GM19238 (cell line): ENCODE results near the gene KCTD12.
"Not testable (repeated sequence)": the region's sequence is repeated elsewhere in the genome, so short reads cannot be mapped to it uniquely, and the experiment has no call there.

ENCODE experiments used
- DNase-seq: peaks from one replicate; pipeline ENCODE4 v3.0.0; 2011; ENCODE audit warnings: low spot score; ENCODE audit not compliant: insufficient read length

KCTD12 gene

GRCh38 chr13:76886292-76887075, at the start of gene KCTD12:
TSS of gene KCTD12 (minus strand) at chr13:76886405. CDS start at chr13:76886148, 257 bp downstream.
- DNase-seq, result peak; percentile 61

DNA sequence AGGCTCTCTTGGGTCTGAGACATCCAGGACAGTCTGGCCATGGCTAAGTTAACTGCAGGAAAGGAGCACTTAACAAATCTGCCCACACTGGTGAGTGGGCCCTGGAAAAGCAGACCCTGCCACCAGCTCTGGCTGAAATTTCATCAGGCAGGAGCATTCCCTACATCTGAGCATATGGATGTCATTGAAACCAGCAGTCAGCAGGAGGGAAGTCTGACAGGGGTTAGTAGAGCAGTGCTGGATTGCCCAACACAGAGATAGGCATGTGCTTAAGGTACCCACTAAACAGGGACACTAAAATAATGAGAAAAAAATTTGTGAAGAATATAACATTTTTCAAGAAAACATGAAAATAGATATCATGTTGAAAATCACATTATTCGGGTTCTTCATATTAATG, 48.5 kb upstream of the KCTD12 start:
- DNase-seq, result no peak

GRCh38 chr13:76932076-76932475, 45.9 kb upstream of the KCTD12 start:
- no peak for DNase-seq

GRCh38 chr13:76929851-76930374, 43.7 kb upstream of the KCTD12 start:
- no peak for DNase-seq

GRCh38 chr13:76929320-76929719, 43.1 kb upstream of the KCTD12 start:
- DNase-seq, result no peak

- no peak for DNase-seq
Measured at GRCh38 chr13:76928456-76928855, 42.3 kb upstream of the KCTD12 start.

GRCh38 chr13:76927955-76928354, 41.8 kb upstream of the KCTD12 start:
- DNase-seq, result no peak

- no peak for DNase-seq
Measured at GRCh38 chr13:76925115-76925514, 38.9 kb upstream of the KCTD12 start.

- no peak for DNase-seq
Measured at GRCh38 chr13:76921516-76921915, 35.3 kb upstream of the KCTD12 start.

DNA sequence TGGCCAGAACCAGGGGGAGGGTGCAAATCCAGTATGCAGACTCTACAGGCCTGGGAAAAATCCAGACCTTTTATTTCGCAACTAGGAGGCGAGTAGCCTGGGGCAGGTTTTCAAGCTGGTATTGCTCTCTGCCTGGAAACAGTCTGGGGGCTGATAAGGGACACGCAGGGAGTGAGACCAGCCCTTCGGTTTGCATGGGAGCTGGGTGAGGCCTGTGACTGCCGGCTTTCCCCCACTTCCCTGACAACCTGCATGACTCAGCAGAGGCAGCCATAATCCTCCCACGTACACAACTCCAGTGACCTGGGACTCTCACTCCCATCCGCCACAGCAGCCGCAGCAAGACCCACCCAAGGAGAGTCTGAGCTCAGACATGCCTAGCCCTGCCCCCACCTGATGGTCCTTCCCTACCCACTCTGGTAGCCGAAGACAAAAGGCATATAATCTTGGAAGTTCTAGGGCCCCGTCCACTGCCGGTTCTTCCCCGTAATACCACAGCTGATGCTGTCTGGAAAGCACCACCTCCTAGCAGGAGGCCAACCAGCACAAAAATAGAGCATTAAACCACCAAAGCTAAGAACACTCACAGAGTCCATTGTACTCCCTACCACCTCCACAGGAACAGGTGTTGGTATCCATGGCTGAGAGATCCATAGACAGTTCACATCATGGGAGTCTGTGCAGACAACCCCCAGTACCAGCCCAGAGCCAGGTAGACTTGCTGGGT, 31.7 kb upstream of the KCTD12 start:
- DNase-seq, result not testable (repeated sequence)

DNA sequence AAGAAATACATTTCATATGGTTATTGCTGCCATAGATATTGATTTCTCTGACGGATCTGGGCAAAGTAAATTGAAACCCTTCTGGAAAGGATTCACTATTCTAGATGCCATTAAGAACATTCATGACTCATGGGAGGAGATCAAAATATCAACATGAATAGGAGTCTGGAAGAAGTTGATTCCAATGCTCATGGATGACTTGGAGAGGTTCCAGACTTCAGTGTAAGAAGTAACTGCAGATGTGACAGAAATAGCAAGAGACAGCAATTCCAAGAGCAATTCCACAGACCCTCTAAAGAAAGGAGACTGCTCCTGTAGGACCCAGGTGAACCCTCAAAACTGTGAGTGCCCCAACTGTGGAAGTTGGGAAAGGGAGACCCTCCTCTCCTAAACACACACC, 30.9 kb upstream of the KCTD12 start:
- no peak for DNase-seq

- DNase-seq, result no peak
Measured at GRCh38 chr13:76913898-76914297, 27.7 kb upstream of the KCTD12 start.

DNA sequence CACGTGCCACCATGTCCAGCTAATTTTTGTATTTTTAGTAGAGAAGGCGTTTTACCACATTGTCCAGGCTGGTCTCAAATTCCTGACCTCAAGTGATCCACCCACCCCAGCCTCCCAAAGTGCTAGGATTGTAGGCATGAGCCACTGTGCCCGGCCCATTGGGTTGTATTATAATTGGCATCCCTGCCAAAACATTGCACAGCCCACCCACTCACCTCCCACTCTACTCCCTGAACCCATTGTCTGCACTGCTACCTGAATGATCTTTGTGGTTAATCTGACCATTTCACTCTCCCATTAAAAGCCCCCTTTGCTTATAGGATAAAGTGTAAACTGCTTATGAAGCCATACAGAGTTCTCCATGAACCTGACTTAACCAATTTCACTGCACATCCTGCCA, 26.3 kb upstream of the KCTD12 start:
- no peak for DNase-seq

GRCh38 chr13:76904507-76904906, 18.3 kb upstream of the KCTD12 start:
- no peak for DNase-seq

DNA sequence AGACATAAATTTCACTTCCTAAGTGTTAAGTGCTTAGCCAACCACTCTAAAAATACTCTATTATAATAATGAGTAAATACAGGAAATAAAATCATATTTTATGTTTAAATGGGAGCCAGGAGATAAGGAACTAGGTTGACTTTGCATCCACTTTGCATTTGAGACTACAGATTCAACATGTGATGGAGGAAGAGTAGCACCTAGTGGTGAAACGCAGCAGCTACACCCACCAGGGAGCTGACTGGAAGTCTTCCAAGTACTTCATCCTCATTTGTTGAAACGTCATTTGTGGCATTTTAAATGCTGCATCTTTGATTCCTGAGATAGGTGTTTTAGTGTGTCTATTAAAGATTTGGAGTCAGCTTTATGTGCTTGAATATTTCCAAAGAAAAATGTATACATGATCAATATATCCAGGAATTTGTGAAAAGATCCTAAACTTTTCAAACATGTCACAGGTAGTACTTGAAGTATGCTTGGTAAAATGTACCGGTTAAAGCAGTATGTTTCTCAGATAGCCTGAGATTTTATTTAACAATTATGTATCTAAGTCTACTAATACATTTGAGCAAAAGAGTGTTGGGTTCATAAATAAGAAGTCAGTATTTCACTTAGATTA, 17.4 kb upstream of the KCTD12 start:
- peak; percentile 24 for DNase-seq

- not testable (repeated sequence) for DNase-seq
Measured at GRCh38 chr13:76899066-76899465, 12.9 kb upstream of the KCTD12 start.

DNA sequence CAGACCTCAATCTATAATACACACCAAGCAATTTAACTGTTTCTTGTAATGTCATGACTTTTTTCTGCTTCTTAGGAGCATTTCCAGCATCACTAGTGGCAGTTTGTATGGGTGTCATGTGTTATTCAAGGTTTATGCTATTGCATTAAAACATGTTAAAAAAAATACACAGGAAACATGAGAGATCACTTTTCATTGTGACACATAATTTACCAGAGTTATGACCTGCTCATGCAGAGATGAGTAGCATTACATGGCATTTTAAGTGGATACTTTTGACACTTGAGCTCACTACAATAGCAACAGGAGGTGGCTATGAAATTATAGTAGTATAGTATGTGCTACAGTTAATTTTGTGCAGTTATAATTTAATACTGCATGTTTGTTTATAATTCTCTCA, 11.0 kb upstream of the KCTD12 start:
- not testable (repeated sequence) for DNase-seq

- DNase-seq, result no peak
Measured at GRCh38 chr13:76894401-76895110, 8.4 kb upstream of the KCTD12 start.

DNA sequence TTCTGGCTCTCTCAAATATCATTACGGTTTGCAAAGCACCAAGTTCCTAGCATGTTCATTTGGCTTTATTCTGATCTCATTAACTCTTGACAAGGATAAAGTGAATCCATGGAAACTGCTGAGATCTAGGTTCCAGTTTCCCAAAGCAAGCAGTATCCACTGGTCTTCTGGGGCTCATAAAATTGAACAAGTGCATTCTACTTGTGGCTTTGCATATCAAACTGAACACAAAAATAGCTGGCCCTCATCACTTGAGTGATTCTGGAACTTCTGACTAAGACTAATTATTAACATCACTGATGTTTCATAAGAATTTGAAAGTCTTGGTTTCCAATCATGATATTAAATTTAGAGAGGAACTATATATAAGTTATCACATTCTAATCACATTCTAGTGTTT, 6.3 kb upstream of the KCTD12 start:
- no peak for DNase-seq

DNA sequence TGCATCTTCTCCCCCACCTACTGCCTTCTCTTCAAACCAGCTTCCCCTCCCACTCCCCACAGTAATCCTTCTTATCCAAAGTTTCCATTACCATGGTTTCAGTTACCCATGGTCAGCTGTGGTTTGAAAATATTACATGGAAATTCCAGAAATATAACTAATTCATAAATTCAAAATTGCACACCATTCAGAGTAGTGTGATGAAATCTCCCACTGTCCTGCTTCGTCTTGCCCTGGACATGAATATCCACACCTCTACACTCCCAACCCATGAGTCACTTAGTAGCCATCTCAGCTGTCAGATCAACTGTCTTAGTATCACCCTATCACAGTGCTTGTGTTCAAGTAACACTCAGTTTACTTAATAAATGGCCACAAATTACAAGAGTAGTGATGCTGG, 3.8 kb upstream of the KCTD12 start:
- DNase-seq, result no peak

GRCh38 chr13:76889254-76889653, 3.0 kb upstream of the KCTD12 start:
- no peak for DNase-seq
